H9 (cell line): ENCODE measurements around the gene EML1. TPM values are rescaled to one million over a fixed set of nuclear protein-coding genes. Genes with fewer than 3 reads are reported as not detected.

Experiments
- DNase-seq: peaks from one replicate; pipeline ENCODE4 v3.0.0-alpha.2; 2017
- H2AFZ ChIP-seq: one replicate; pipeline ENCODE4 v1.6.1; 2013; ENCODE audit warnings: mild to moderate bottlenecking, low read length, control low read depth, moderate library complexity
- H2AK5ac ChIP-seq: 2 replicates; pipeline ENCODE4 v1.6.1; 2013; ENCODE audit warnings: low read length, control low read depth, mixed read lengths; ENCODE audit not compliant: insufficient read length
- H2BK120ac ChIP-seq: one replicate; pipeline ENCODE4 v1.6.1; 2013; ENCODE audit warnings: low read depth, mild to moderate bottlenecking, low read length, control low read depth, inconsistent platforms; ENCODE audit not compliant: poor library complexity, severe bottlenecking
- H2BK12ac ChIP-seq: 2 replicates; pipeline ENCODE4 v1.6.1; 2013; ENCODE audit warnings: low read length, control low read depth, mixed read lengths, low read depth; ENCODE audit not compliant: insufficient read length
- H2BK15ac ChIP-seq: 2 replicates; pipeline ENCODE4 v1.6.1; 2013; ENCODE audit warnings: low read depth, low read length, control low read depth
- H2BK20ac ChIP-seq: one replicate; pipeline ENCODE4 v1.6.1; 2013; ENCODE audit warnings: low read depth, mild to moderate bottlenecking, low read length, control low read depth, inconsistent platforms; ENCODE audit not compliant: poor library complexity, severe bottlenecking
- H2BK5ac ChIP-seq: 2 replicates; pipeline ENCODE4 v1.6.1; 2013; ENCODE audit warnings: low read length, control low read depth, mixed read lengths; ENCODE audit not compliant: insufficient read length
- H3K14ac ChIP-seq: 2 replicates; pipeline ENCODE4 v1.6.1; 2013; ENCODE audit warnings: low read length, control low read depth; ENCODE audit not compliant: insufficient read depth
- H3K18ac ChIP-seq: 2 replicates; pipeline ENCODE4 v1.6.1; 2013; ENCODE audit warnings: low read depth, mild to moderate bottlenecking, mixed read lengths, low read length, control low read depth; ENCODE audit not compliant: insufficient read length
- H3K23ac ChIP-seq: 2 replicates; pipeline ENCODE4 v1.6.1; 2013; ENCODE audit warnings: low read length, control low read depth, mixed read lengths, low read depth; ENCODE audit not compliant: insufficient read length
- H3K23me2 ChIP-seq: 2 replicates; pipeline ENCODE4 v1.6.1; 2013; ENCODE audit warnings: low read depth, mild to moderate bottlenecking, mixed read lengths, low read length, control low read depth; ENCODE audit not compliant: insufficient read length, poor library complexity, severe bottlenecking
- H3K27ac ChIP-seq: 2 replicates; pipeline ENCODE4 v1.5.1; 2013; ENCODE audit warnings: low read length, control low read depth, mixed read lengths, low read depth; ENCODE audit not compliant: insufficient read length
- H3K27me3 ChIP-seq: 2 replicates; pipeline ENCODE4 v1.6.1; 2013; ENCODE audit warnings: low read length, control low read depth, inconsistent platforms; ENCODE audit not compliant: insufficient read depth
- H3K4ac ChIP-seq: 2 replicates; pipeline ENCODE4 v1.6.1; 2013; ENCODE audit warnings: low read depth, mild to moderate bottlenecking, control low read depth, inconsistent platforms, low read length, moderate library complexity
- H3K4me1 ChIP-seq: 2 replicates; pipeline ENCODE4 v1.6.1; 2013; ENCODE audit warnings: low read length, control low read depth, inconsistent platforms; ENCODE audit not compliant: insufficient read depth
- H3K4me2 ChIP-seq: 2 replicates; pipeline ENCODE4 v1.6.1; 2013; ENCODE audit warnings: low read length, control low read depth, mixed read lengths; ENCODE audit not compliant: insufficient read length, insufficient read depth
- H3K56ac ChIP-seq: 2 replicates; pipeline ENCODE4 v1.6.1; 2013; ENCODE audit warnings: low read depth, mild to moderate bottlenecking, mixed read lengths, low read length, control low read depth; ENCODE audit not compliant: insufficient read length
- H3K79me1 ChIP-seq: 2 replicates; pipeline ENCODE4 v1.6.1; 2013; ENCODE audit warnings: low read depth, mild to moderate bottlenecking, moderate library complexity, low read length, control low read depth, inconsistent platforms; ENCODE audit not compliant: insufficient read depth, poor library complexity, severe bottlenecking
- H3K79me2 ChIP-seq: 2 replicates; pipeline ENCODE4 v1.6.1; 2013; ENCODE audit warnings: low read length, control low read depth, inconsistent platforms; ENCODE audit not compliant: insufficient read depth
- H3K9ac ChIP-seq: 2 replicates; pipeline ENCODE4 v1.6.1; 2013; ENCODE audit warnings: low read length, control low read depth, mixed read lengths; ENCODE audit not compliant: insufficient read length; ENCODE audit errors: extremely low read depth
- H3K9me3 ChIP-seq: one replicate; pipeline ENCODE4 v1.6.1; 2013; ENCODE audit warnings: low read depth, low read length, inconsistent platforms; ENCODE audit not compliant: control insufficient read depth
- H3T11ph ChIP-seq: one replicate; pipeline ENCODE4 v1.6.1; 2013; ENCODE audit warnings: mild to moderate bottlenecking, low read length, control low read depth, inconsistent platforms
- H4K20me1 ChIP-seq: one replicate; pipeline ENCODE4 v1.6.1; 2013; ENCODE audit not compliant: control insufficient read depth, insufficient read length, insufficient read depth
- H4K5ac ChIP-seq: 2 replicates; pipeline ENCODE4 v1.6.1; 2013; ENCODE audit warnings: low read depth, mild to moderate bottlenecking, mixed read lengths, low read length, control low read depth; ENCODE audit not compliant: insufficient read length
- H4K8ac ChIP-seq: replicated peaks from 2 replicates; pipeline ENCODE4 v1.6.1; 2013; ENCODE audit warnings: low read length, control low read depth, mixed read lengths, low read depth; ENCODE audit not compliant: insufficient read length
- H4K91ac ChIP-seq: 2 replicates; pipeline ENCODE4 v1.6.1; 2013; ENCODE audit warnings: low read depth, mild to moderate bottlenecking, moderate library complexity, mixed read lengths, low read length, control low read depth; ENCODE audit not compliant: insufficient read length
- H3K27ac Mint-ChIP-seq, 3 experiments: 2 replicates in 2 of 3; 3 replicates in 1 of 3; pipeline ENCODE4 v1.8.0; 2020 to 2021; ENCODE audit warnings: mixed read lengths in 3 of 3, mild to moderate bottlenecking in 1 of 3, moderate library complexity in 1 of 3
- H3K27me3 Mint-ChIP-seq: 2 replicates; pipeline ENCODE4 v1.8.0; 2021; ENCODE audit warnings: low read depth, mild to moderate bottlenecking, moderate library complexity, mixed read lengths
- H3K36me3 Mint-ChIP-seq, 3 experiments: 2 replicates in 2 of 3; 3 replicates in 1 of 3; pipeline ENCODE4 v1.8.0; 2020 to 2021; ENCODE audit warnings: low read depth in 3 of 3, mixed read lengths in 3 of 3; ENCODE audit not compliant: insufficient read depth in 1 of 3
- H3K4me1 Mint-ChIP-seq, 2 experiments: 2 replicates each; pipeline ENCODE4 v1.8.0; 2020; ENCODE audit warnings: mixed read lengths in 2 of 2
- H3K4me3 Mint-ChIP-seq, 2 experiments: 2 replicates in 1 of 2; 3 replicates in 1 of 2; pipeline ENCODE4 v1.8.0; 2020 to 2021; ENCODE audit warnings: mild to moderate bottlenecking in 2 of 2, mixed read lengths in 2 of 2, moderate library complexity in 1 of 2
- H3K9me3 Mint-ChIP-seq, 2 experiments: 2 replicates in 1 of 2; 3 replicates in 1 of 2; pipeline ENCODE4 v1.8.0; 2020; ENCODE audit warnings: mild to moderate bottlenecking in 2 of 2, mixed read lengths in 2 of 2, moderate library complexity in 1 of 2
- CTCF ChIP-seq: fragments of 200-600 bp; sonication (generic); conservative IDR thresholded peaks from 3 replicates; pipeline ENCODE4 v1.8.0; 2021; ENCODE audit warnings: antibody characterized with exemption, mild to moderate bottlenecking
- WGBS: extraction: QIAGEN DNeasy Blood & Tissue Kit; methylation state at CpG from one replicate; pipeline ENCODE4 v1.1.7; 2013; ENCODE audit warnings: missing lambda C conversion rate, low lambda C conversion rate, mixed read lengths; ENCODE audit not compliant: insufficient read length; ENCODE audit errors: extremely low coverage; 5-methylcytosine and 5-hydroxymethylcytosine counted together
- total RNA-seq: library from RNA; stranded (reverse); gene quantifications from 2 replicates; pipeline ENCODE4 v1.2.1, GENCODE V29; 2021

The EML1 gene
- total RNA-seq, 1 experiment from 2014 or later, result 16.7 TPM

DNA sequence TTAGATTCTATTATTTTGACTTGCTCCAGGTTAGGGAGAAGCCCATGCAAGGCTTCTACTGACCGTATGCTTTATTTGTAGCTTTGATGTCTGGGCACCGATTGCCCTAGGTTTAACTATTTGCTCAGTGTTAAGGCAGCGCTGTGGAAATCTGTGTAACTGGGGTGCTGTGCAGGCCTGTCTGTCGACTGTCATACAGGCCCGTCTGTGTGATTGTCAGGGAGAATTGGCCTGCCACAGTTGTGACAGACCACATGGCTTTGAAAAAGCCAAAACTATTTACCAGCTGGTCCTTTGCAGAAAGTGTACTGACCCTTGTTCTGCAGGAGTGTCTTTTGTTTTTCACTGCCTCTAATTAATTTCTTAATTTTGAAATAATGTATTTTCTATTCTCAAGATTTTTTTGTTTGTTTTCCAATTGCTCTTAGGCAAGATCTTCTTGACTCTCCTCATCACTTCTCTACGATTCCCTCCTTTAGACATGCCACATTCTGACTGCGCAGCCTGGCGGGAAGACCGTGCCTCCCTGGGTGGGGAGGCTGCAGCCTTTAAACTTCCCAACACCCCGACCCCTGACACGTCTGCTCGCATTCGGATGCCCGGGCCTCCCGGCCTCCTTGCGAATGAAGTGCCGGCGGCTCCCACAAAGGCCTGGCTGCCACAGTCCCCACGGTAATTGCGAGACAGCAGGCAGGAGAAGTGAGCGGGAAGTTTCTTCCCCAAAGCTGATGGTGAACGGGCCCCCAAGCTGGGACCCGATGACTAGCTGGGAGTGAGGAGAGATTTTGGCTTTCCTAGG lies 173.0 kb downstream of the EML1 start:
- Histone ChIP-seq H3K9ac (no peak overlapping the region), H3K4ac (no peak overlapping the region), H3K23ac (no peak overlapping the region), H3K4me2 (no peak overlapping the region), H4K91ac (no peak overlapping the region), H4K20me1 (no peaks in the 10 kb centered on the region), H3K27ac (no peak overlapping the region), H3K79me1 (no peaks in the 10 kb centered on the region), H3K9me3 (no peaks in the 10 kb centered on the region), H2BK120ac (no peak overlapping the region), H2BK20ac (no peak overlapping the region), H3K56ac (no peak overlapping the region), H2AK5ac (no peak overlapping the region), H2BK5ac (no peak overlapping the region), H3T11ph (no peak overlapping the region), H2BK15ac (no peak overlapping the region), H3K14ac (no peak overlapping the region), H2BK12ac (no peak overlapping the region), H3K23me2 (no peaks in the 10 kb centered on the region), H4K8ac (no peak overlapping the region), H3K79me2 (no peaks in the 10 kb centered on the region), H4K5ac (no peak overlapping the region), H3K27me3 (peaks cover 17% of the 10 kb centered on the region; the same call in 1 of the 2 replicates), H3K18ac (no peak overlapping the region), H2AFZ (no peak overlapping the region), H3K4me1 (no peaks in the 10 kb centered on the region; the same call in 1 of the 2 replicates)
- WGBS, result no CpG with 5 or more reads among the region's 23 CpGs
- peaks cover 4 to 8% of the 10 kb centered on the region in 2 experiments for H3K9me3 Mint-ChIP-seq
- no peak for TF ChIP-seq CTCF
- no peak overlapping the region; a peak in 2 of 5 replicates for H3K4me3 Mint-ChIP-seq
- peaks cover 0 to 6% (median 0%) of the 10 kb centered on the region in 3 experiments; a peak in 4 of 7 replicates for H3K36me3 Mint-ChIP-seq
- H3K27ac Mint-ChIP-seq, result no peak overlapping the region; a peak in 1 of 7 replicates
- H3K4me1 Mint-ChIP-seq, result peaks cover 17 to 44% of the 10 kb centered on the region in 2 experiments
- DNase-seq, result no peak
- H3K27me3 Mint-ChIP-seq, result peaks cover 51% of the 10 kb centered on the region
